GM12878 (cell line): ENCODE measurements around the gene NLRP10.

ENCODE experiments used
- CREB1 ChIP-seq: IDR thresholded peaks from 2 replicates; pipeline ENCODE4 v1.6.1; 2012; ENCODE audit warnings: low read depth, mild to moderate bottlenecking, inconsistent platforms
- CTCF ChIP-seq, 3 experiments: IDR thresholded peaks in 2 of 3; conservative IDR thresholded peaks in 1 of 3; 2 replicates each; pipeline ENCODE4 v1.5.1; 2011; ENCODE audit warnings: low read depth in 3 of 3, low read length in 3 of 3, mild to moderate bottlenecking in 3 of 3, control low read depth in 2 of 3, moderate library complexity in 2 of 3, inconsistent platforms in 1 of 3, mixed read lengths in 1 of 3; ENCODE audit not compliant: control insufficient read depth in 2 of 3, insufficient read depth in 1 of 3; ENCODE audit errors: extremely low read depth in 1 of 3
- CUX1 ChIP-seq: IDR thresholded peaks from 2 replicates; pipeline ENCODE4 v1.6.1; 2012; ENCODE audit warnings: improper control_type of control experiment, low read depth, low read length; ENCODE audit not compliant: insufficient replicate concordance
- HDGF ChIP-seq: fragments of 450-650 bp; IDR thresholded peaks from 2 replicates; pipeline ENCODE4 v1.6.1; 2016; ENCODE audit warnings: antibody characterized with exemption
- POLR2AphosphoS5 ChIP-seq: IDR thresholded peaks from 2 replicates; pipeline ENCODE4 v1.6.1; 2011; ENCODE audit warnings: mild to moderate bottlenecking, low read length, inconsistent platforms
- PRDM15 ChIP-seq: fragments of 450-650 bp; formaldehyde crosslinking; IDR thresholded peaks from 2 replicates; pipeline ENCODE4 v1.4.0; 2020; ENCODE audit warnings: mild to moderate bottlenecking, moderate library complexity

- TF ChIP-seq PRDM15 (CRISPR knock-in tag) (no peak), CTCF (IDR thresholded peaks at IDR 0.05 in 2 of 3, conservative IDR thresholded peaks at IDR 0.05 in 1 of 3; ENCODE audit: control insufficient read depth in 2 of 3, extremely low read depth in 1 of 3, insufficient read depth in 1 of 3, low read depth in 3 of 3, low read length in 3 of 3) (no peak), CREB1 (no peak), POLR2AphosphoS5 (no peak), CUX1 (no peak), HDGF (no peak)
Observed at GRCh38 chr11:7967097-7967496, 1.9 kb upstream of the NLRP10 start.
